ENCODE results near the gene WDFY3. TPM values are rescaled to one million over a fixed set of nuclear protein-coding genes. Genes with fewer than 3 reads are reported as not detected.

The WDFY3 gene
- total RNA-seq, 1 donor from 2014 or later, result 89.5 TPM

GRCh38 chr4:84917869-84918600, 48.5 kb downstream of the WDFY3 start:
- Mint-ChIP-seq H3K27ac (ENCODE audit: unreplicated experiment) (no peak overlapping the region), H3K4me3 (ENCODE audit: unreplicated experiment) (no peak overlapping the region), H3K4me1 (ENCODE audit: low read depth, unreplicated experiment) (peaks cover 21% of the 10 kb centered on the region), H3K27me3 (ENCODE audit: low read depth, unreplicated experiment) (no peaks in the 10 kb centered on the region), H3K9me3 (ENCODE audit: unreplicated experiment) (no peaks in the 10 kb centered on the region), H3K36me3 (ENCODE audit: low read depth, unreplicated experiment) (peaks cover 11% of the 10 kb centered on the region)
- peaks cover 12% of the 10 kb centered on the region for H4K20me1 ChIP-seq (ENCODE audit: insufficient read depth, low read length)
- peaks cover 68% of the 10 kb centered on the region for H3K79me2 ChIP-seq (ENCODE audit: insufficient read depth, low read length)
- FAIRE-seq, result no peak
- no peaks in the 10 kb centered on the region for H3K36me3 ChIP-seq (ENCODE audit: insufficient read depth, low read length)
- H3K4me1 ChIP-seq (ENCODE audit: insufficient read depth, low read length), result peaks cover 6% of the 10 kb centered on the region
- no peak overlapping the region for H3K4me3 ChIP-seq (ENCODE audit: insufficient read depth, low read depth, low read length)
- no peaks in the 10 kb centered on the region for H3K9me3 ChIP-seq (ENCODE audit: insufficient read depth, low read depth, low read length)
- H3K9ac ChIP-seq (ENCODE audit: low read length), result no peak overlapping the region
- DNase-seq (ENCODE audit: low read depth), result no peak
- H3K27ac ChIP-seq (ENCODE audit: low read depth, low read length), result no peak overlapping the region
- TF ChIP-seq EZH2 (IDR thresholded peaks at IDR 0.05; ENCODE audit: insufficient read depth, low read length) (no peak), CTCF (IDR thresholded peaks at IDR 0.05; ENCODE audit: insufficient read depth, low read depth, low read length) (no peak)
- H3K4me2 ChIP-seq (ENCODE audit: low read length), result no peak overlapping the region
- no peaks in the 10 kb centered on the region for H3K27me3 ChIP-seq (ENCODE audit: insufficient read depth, low read length)
- no peak overlapping the region for H2AFZ ChIP-seq (ENCODE audit: low read depth, low read length)

- H3K27ac Mint-ChIP-seq (ENCODE audit: unreplicated experiment), result no peak overlapping the region
- H3K36me3 Mint-ChIP-seq (ENCODE audit: low read depth, unreplicated experiment), result peaks cover 11% of the 10 kb centered on the region
- Histone ChIP-seq H3K27ac (ENCODE audit: low read depth, low read length) (no peak overlapping the region), H3K79me2 (ENCODE audit: insufficient read depth, low read length) (peaks cover 65% of the 10 kb centered on the region), H3K4me1 (ENCODE audit: insufficient read depth, low read length) (peaks cover 6% of the 10 kb centered on the region), H2AFZ (ENCODE audit: low read depth, low read length) (no peak overlapping the region), H4K20me1 (ENCODE audit: insufficient read depth, low read length) (peaks cover 16% of the 10 kb centered on the region), H3K4me2 (ENCODE audit: low read length) (no peak overlapping the region), H3K4me3 (ENCODE audit: insufficient read depth, low read depth, low read length) (no peak overlapping the region), H3K36me3 (ENCODE audit: insufficient read depth, low read length) (no peaks in the 10 kb centered on the region), H3K9me3 (ENCODE audit: insufficient read depth, low read depth, low read length) (no peaks in the 10 kb centered on the region), H3K9ac (ENCODE audit: low read length) (no peak overlapping the region), H3K27me3 (ENCODE audit: insufficient read depth, low read length) (no peaks in the 10 kb centered on the region)
- no peaks in the 10 kb centered on the region for H3K27me3 Mint-ChIP-seq (ENCODE audit: low read depth, unreplicated experiment)
- no peaks in the 10 kb centered on the region for H3K9me3 Mint-ChIP-seq (ENCODE audit: unreplicated experiment)
- FAIRE-seq, result no peak
- H3K4me3 Mint-ChIP-seq (ENCODE audit: unreplicated experiment), result no peak overlapping the region
- peaks cover 21% of the 10 kb centered on the region for H3K4me1 Mint-ChIP-seq (ENCODE audit: low read depth, unreplicated experiment)
- no peak for TF ChIP-seq EZH2 (IDR thresholded peaks at IDR 0.05; ENCODE audit: insufficient read depth, low read length)
- no peak for TF ChIP-seq CTCF (IDR thresholded peaks at IDR 0.05; ENCODE audit: insufficient read depth, low read depth, low read length)
- no peak for DNase-seq (ENCODE audit: low read depth)
These were observed 49.2 kb downstream of the WDFY3 start for GRCh38 chr4:84917086-84917821.
